ENCODE data around the gene ABHD16B. TPM values are rescaled to one million over a fixed set of nuclear protein-coding genes. Genes with fewer than 3 reads are reported as not detected.

The ABHD16B gene
- total and polyA plus RNA-seq, 10 of the 15 experiments (the other 5 are each of a cell fraction or from before 2014, with no cell fraction given), result 0.13 TPM; not detected in 9

DNA sequence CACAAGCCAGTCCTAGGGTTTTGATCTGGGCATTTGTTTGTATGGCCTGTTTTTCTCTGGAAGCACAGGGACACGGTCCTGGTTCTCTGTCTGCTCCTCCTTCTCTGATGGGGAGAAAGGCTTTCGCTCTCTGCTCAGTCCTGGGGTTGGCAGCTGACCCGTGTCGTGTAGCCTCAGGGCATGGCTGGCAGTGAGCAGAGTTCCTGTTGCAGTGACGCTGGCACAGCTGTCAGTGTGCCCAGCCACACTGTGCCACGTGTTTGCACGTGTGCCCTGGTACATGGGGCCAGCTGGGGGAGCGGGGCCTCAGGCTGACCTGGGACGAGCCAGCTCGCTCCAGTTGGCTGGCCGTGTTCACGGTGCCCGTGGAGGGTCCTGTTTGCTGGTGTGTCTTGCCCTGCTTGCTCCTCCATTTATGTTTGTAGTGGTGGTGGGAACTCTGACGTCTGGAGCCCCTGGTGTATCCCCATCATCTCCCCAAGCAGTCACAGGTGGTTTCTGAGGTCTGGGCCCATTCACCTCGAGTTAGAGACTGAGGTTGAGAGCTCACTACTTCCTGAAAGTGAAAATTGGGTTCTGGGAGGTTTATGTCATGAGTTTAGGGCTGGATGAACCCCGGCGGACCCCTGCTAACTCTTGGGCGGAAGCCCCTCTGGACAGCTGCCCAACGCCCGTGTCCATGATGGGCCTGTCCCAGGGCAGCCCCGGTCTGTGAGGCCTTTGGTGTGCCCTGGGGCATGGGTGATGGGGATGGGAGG lies 23.4 kb downstream of the ABHD16B start (continued):
- TF ChIP-seq NR2F1 (conservative IDR thresholded peaks at IDR 0.05) (peak; percentile 81; the same call in 1 of the 2 replicates), RUNX3 (IDR thresholded peaks at IDR 0.05; ENCODE audit: low read length) (peak; percentile 50), POLR2A (IDR thresholded peaks at IDR 0.05; ENCODE audit: low read depth, low read length) (0 out of 2 replicates have a peak, but pooled peaks have one; percentile 30), SUPT20H (IDR thresholded peaks at IDR 0.05; ENCODE audit: borderline replicate concordance, control insufficient read depth, low read depth, low read length) (no peak)

DNA sequence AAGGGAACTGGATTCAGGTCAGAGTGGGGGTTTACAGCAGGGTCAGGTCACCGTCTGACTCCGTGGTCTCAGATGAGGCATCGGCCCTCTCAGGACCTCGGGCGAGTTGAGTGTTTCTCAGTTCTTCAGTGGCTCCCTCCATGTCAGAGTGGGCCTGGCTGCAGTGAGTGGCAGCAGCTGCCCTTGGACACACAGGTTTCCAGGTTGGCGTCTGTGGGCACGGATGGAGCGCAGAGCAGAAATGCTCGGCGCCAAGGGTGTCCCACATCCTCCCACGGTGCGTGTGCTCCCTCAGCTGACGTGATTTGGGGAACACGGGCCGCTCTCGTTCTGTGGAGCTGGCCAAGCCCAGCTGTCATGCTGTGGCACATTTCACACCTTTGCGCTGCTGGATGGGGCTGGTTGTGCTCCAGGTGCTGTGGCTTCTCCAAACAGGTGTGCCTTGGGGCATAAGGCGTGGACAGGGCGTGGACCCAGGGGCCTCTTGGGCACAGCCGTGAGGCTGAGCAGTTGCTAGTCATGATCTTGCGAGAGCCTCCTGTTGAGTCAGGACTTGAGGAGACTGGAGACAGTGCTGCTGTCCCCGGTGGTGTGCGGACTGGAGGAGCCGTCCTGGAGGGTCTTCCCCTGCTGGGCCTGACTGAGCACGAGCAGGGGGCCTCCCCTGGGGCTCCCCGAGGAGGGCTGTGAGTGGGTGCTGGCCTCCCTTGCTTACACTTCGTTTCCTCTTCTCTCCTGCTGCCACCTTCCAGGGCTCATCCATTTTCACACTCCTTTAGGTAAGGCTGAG lies 24.2 kb downstream of the ABHD16B start:
- ChIA-PET POLR2A (no interaction called here), RAD21 (ENCODE audit: unreplicated experiment) (no interaction called here), SMC1A (ENCODE audit: uncharacterized antibody, unreplicated experiment) (no interaction called here), CTCF (no interaction called here)
- Histone ChIP-seq H3K79me2 (ENCODE audit: control insufficient read depth, insufficient read depth, low read length) (no peaks in the 10 kb centered on the region), H3K9ac (ENCODE audit: control insufficient read depth, insufficient read depth, low read length) (no peak overlapping the region), H3K27ac (ENCODE audit: control insufficient read depth, insufficient read depth) (no peak overlapping the region), H3K4me2 (ENCODE audit: control insufficient read depth, insufficient read depth) (no peak overlapping the region), H2AFZ (ENCODE audit: control insufficient read depth, low read depth, low read length) (no peak overlapping the region), H3K27me3 (replicated peaks in 1 of 2; ENCODE audit: control insufficient read depth in 2 of 2, insufficient read depth in 2 of 2, low read length in 1 of 2) (no peaks in the 10 kb centered on the region), H3K4me3 (no peak overlapping the region), H3K36me3 (ENCODE audit: control insufficient read depth in 2 of 2, insufficient read depth in 2 of 2, low read length in 1 of 2) (peaks cover 15 to 38% of the 10 kb centered on the region in 2 experiments), H4K20me1 (ENCODE audit: control insufficient read depth, insufficient read depth) (no peaks in the 10 kb centered on the region), H3K4me1 (ENCODE audit: control insufficient read depth, insufficient read depth, low read length) (0 out of 2 replicates have a peak, but pooled peaks cover 3% of the 10 kb centered on the region), H3K9me3 (replicated peaks; ENCODE audit: control insufficient read depth, insufficient read depth, low read length) (no peaks in the 10 kb centered on the region)
- BruUV-seq (replicated peaks), result no TSS peak
- no peak for FAIRE-seq
- intact Hi-C loops (cut with micrococcal nuclease; ENCODE audit: unreplicated experiment), result no loop called here
- no peak for DNase-seq (ENCODE audit: low read depth, low spot score)
- ATAC-seq, result peak; percentile 75
- in situ Hi-C loops (cut with MboI), result no loop called here
- WGBS (ENCODE audit: insufficient coverage, insufficient replicate concordance, low lambda C conversion rate, missing lambda C conversion rate), result 63% methylated on average over 27 of the region's 27 CpGs
- no peak for TF ChIP-seq CEBPB (IDR thresholded peaks at IDR 0.05; ENCODE audit: borderline replicate concordance in 1 of 2, low read depth in 2 of 2, low read length in 2 of 2)
- TF ChIP-seq SPI1 (IDR thresholded peaks at IDR 0.05; ENCODE audit: borderline replicate concordance, insufficient read depth, low read depth, low read length), result no peak
- TF ChIP-seq FOS (IDR thresholded peaks at IDR 0.05; ENCODE audit: borderline replicate concordance, extremely low read depth, insufficient read length), result no peak
- no peak for TF ChIP-seq EZH2 (IDR thresholded peaks at IDR 0.05; ENCODE audit: borderline replicate concordance, control insufficient read depth, low read depth, low read length)
- no peak for TF ChIP-seq HCFC1 (IDR thresholded peaks at IDR 0.05; ENCODE audit: low read length)
- TF ChIP-seq EGR1 (IDR thresholded peaks at IDR 0.05; ENCODE audit: borderline replicate concordance in 1 of 2, low read depth in 2 of 2, low read length in 2 of 2), result 0 out of 3 replicates have a peak, but pooled peaks of 1 of the 2 experiments have one; percentile 8
- TF ChIP-seq ELK1 (IDR thresholded peaks at IDR 0.05; ENCODE audit: low read depth, low read length), result no peak
- TF ChIP-seq SMAD1 (IDR thresholded peaks at IDR 0.05; ENCODE audit: low read depth, partially characterized antibody), result no peak
- TF ChIP-seq BCL3 (IDR thresholded peaks at IDR 0.05; ENCODE audit: borderline replicate concordance, insufficient read depth, low read depth, low read length, poor library complexity, severe bottlenecking), result peak; percentile 56
- TF ChIP-seq JUND (IDR thresholded peaks at IDR 0.05; ENCODE audit: low read depth, low read length), result no peak
- no peak for TF ChIP-seq CREB1 (IDR thresholded peaks at IDR 0.05; ENCODE audit: low read depth)
- TF ChIP-seq CHD4 (IDR thresholded peaks at IDR 0.05), result no peak
- TF ChIP-seq SMC3 (IDR thresholded peaks at IDR 0.05; ENCODE audit: borderline replicate concordance, low read length), result no peak
- TF ChIP-seq PAX5 (IDR thresholded peaks at IDR 0.05; ENCODE audit: borderline replicate concordance, low read depth, low read length), result peak; percentile 32; the same call in 1 of the 2 replicates
- no peak for TF ChIP-seq YY1 (IDR thresholded peaks at IDR 0.05; ENCODE audit: low read depth, low read length)
- no peak for TF ChIP-seq BCL11A (IDR thresholded peaks at IDR 0.05; ENCODE audit: low read depth, low read length)
